ENCODE results near the gene ANKRD11.
"Not testable (repeated sequence)": the region's sequence is repeated elsewhere in the genome, so short reads cannot be mapped to it uniquely, and the experiment has no call there.

ANKRD11 gene

DNA sequence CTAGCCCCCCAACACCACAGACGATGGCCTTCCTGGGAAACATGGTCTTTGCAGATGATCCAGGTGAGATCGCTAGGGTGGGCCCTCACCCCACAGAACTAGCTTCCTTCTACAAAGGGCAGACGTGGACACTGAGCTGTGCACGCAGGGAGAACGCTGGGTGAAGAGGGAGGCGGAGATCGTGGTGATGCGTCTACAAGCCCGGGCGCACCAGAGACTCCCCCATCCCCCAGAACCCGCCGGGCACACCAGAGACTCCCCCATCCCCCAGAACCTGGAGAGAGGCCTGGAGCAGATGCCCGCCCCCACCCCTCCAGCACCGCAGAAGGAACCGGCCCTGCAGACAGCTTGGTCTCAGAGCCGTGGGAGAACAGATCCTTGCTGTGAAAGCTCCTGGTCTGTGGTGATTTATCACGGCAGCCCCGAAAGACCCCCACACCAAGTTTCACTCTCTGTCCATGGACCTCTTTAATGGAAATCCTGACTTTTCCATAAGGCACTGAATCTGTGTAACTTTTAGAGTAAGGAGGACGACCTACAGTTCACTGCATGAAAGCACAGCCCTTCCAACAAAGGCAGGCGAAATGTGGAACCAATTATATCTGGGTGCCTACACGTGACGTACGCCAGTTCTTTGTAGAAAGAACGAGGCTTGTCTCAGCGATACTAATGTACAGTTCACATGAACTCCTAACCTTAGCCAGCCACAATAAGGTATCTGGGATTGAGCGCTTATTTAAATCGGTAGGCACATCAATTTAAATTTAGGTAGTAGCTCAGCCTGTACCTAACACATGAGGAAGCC is 88.5 kb downstream of the ANKRD11 start:
- no peak for DNase-seq

DNA sequence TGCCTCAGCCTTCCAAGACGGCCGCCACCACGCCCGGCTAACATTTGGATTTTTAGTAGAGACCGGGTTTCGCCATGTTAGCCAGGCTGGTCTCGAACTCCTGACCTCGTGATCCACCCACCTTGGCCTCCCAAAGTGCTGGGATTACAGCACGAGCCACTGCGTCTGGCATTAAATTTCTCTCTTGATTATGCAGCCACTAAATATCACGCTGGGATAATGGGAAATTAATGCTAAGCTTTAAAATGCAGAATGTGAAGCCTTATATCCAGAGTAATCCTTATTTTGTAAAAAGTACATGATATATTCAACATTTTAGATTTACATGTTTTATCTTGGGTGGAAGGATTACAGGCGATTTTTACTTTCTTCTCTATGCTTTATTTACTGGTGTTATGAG is 89.2 kb downstream of the ANKRD11 start:
- DNase-seq, result no peak

DNA sequence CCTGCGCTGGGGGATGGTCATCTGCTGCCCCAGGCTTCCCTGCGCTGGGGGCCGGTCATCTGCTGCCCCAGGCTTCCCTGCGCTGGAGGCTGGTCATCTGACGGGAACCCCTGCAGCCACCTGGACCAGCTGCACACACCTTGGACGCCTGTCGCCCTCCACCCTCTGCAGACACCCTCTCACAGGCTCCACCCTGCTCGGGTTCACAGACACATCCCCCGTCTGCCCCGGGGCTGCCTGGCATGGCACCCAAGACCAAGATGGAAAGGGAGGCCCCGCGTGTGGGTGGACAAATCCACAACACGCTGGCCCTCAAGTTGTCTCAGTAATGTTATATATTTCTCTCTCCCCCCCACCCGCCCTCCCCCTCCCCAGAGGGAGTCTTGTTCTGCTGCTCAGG is 89.6 kb downstream of the ANKRD11 start:
- DNase-seq, result no peak

GRCh38 chr16:89398924-89399323 is 91.4 kb downstream of the ANKRD11 start:
- no peak for DNase-seq

- DNase-seq, result no peak
Observed at GRCh38 chr16:89397331-89397861, 93.0 kb downstream of the ANKRD11 start.

GRCh38 chr16:89396156-89396555 is 94.2 kb downstream of the ANKRD11 start:
- no peak for DNase-seq

- DNase-seq, result peak; percentile 62 to 81
Observed at GRCh38 chr16:89395150-89396142, 94.9 kb downstream of the ANKRD11 start.

- DNase-seq, result no peak
Observed at GRCh38 chr16:89393738-89394406, 96.5 kb downstream of the ANKRD11 start.

DNA sequence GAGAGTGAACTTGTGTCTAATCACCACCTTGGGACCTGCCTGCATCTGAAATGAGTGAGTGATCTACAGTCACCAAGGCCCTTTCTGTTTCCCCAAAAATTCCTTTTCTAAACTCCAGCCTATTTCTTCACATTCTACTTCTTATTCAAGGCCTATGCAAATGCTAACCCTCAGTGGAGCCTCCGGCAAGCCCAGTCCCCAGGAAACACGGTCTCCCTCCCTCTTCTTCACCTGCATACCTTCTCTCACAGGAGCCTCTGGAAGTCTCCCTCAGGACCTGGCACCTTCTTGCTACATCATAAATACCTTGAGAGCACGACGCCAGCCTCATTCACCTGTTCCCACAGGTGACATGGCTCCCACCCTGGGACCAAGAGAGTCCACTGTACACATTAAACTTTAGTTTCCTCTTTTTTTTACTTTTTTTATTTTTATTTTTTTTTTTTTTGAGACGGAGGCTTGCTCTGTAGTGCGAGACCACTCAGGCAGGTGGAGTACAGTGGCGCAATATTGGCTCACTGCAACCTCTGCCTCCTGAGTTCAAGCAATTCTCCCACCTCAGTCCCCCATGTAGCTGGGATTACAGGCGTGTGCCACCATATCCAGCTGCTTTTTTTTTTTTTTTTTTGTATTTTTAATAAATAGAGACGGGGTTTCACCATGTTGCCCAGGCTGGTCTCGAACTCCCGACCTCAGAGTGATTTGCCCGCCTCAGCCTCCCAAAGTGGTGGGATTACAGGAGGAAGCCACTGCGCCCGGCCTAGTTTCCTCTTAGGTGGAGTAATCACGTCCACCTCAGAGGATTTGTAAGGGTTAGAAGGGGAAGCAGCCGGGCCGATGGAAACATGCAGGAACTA is 97.3 kb downstream of the ANKRD11 start:
- DNase-seq, result no peak

DNA sequence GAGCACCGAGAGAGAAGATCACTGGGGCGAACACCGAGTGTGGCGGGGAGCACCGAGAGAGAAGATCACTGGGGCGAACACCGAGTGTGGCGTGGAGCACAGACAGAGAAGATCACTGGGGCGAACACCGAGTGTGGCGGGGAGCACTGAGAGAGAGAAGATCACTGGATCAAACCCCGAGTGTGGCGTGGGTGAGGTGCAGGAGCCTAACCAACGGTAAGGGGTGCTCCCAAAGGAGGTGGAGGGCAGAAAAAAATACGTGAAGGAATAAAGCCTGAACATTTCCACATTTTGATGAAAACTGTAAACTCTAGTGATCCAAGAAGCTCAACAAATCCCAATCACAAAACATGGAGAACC is 100.2 kb downstream of the ANKRD11 start:
- DNase-seq, result not testable (repeated sequence)

DNA sequence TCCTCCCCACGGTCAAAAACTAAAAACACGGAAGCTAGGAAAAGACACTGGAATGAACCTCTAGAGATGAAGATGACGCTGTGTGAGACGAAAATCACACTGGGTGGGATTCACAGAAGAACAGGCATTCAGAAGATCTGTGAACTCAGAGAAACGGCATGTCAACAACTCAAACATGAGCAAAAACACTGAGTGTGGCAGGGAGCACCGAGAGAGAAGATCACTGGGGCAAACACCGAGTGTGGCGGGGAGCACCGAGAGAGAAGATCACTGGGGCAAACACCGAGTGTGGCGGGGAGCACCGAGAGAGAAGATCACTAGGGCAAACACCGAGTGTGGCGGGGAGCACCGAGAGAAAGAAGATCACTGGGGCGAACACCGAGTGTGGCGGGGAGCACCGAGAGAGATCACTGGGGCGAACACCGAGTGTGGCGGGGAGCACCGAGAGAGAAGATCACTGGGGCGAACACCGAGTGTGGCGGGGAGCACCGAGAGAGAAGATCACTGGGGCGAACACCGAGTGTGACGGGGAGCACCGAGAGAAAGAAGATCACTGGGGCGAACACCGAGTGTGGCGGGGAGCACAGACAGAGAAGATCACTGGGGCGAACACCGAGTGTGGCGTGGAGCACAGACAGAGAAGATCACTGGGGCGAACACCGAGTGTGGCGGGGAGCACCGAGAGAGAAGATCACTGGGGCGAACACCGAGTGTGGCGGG is 100.7 kb downstream of the ANKRD11 start:
- not testable (repeated sequence) for DNase-seq

DNA sequence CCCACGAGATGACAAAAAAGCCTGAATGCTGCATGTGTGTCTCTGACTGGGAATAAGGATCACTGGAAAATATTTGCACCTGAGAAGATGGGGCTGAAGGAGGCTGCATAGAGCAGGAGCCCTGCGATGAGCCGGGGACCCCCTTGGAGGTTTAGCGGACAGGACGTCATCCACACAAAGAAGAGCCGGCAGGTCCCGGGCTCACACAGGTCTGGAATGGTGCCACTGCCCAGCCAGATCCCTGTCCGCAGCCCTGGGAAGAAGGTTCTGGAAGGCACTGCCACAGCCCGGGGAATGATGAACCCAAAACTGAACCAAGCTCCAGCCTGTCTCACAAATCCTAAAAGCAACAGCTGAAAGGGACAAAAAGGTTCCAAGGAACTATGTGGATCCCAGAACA is 101.8 kb downstream of the ANKRD11 start:
- DNase-seq, result no peak

GRCh38 chr16:89386306-89387185 is 103.8 kb downstream of the ANKRD11 start:
- no peak for DNase-seq

GRCh38 chr16:89385712-89386111 is 104.6 kb downstream of the ANKRD11 start:
- no peak for DNase-seq

- no peak for DNase-seq
Observed at GRCh38 chr16:89384282-89384681, 106.1 kb downstream of the ANKRD11 start.

DNA sequence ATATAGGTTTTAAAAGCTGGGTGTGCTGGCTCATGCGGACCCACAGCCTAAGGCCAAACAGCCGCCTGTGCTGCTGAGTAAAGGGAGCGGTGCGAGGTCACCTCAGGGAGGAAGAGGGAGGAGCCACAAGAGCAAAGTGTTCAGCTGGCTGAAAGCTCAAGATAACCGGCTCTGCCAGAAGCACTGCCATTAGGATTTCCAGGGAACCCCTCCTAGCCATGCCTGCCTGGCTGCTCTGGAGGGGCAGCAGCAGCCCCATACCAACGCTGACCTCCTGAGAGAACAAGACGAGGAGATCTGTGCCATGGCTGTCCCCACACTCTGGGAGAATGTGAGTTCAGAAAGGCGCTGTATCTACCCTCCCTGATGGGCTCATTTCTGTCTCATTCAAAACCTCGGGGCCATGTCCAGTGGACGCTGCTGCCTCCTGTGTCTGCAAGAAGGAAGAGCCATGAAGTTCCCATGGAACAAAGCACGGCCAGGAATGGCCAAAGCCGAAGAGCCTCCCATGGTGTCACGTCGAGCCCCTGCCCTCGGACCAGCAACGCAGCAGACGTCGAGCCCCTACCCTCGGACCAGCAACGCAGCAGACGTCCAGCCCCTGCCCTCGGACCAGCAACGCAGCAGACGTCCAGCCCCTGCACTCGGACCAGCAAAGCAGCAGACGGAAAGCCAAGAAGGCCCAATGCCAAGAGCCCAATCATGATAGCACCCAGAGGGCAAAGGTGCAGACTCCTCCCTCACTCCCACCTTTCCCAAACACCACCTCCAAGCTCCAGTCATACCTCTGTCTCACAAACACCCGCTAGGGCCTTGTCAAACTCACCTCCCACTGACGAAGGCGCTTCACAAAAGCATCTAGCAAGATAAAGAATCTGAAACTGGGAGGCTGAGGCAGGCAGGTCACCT is 107.0 kb downstream of the ANKRD11 start:
- no peak for DNase-seq

DNA sequence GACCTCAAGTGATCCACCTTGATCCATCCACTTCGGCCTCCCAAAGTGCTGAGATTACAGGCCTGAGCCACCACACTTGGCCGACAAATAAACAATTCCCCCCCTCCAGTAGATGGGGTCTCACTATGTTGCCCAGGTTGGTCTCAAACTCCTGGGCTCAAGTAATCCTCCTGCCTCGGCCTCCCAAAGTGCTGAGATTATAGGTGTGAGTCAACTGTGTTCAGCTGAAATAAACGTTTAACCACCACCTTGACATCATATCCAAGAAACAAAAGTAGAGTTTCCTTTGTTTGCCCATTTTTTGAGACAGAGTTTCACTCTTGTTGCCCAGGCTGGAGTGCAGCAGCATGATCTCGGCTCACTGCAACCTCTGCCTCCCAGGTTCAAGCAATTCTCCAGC is 107.8 kb downstream of the ANKRD11 start:
- not testable (repeated sequence) for DNase-seq

- DNase-seq, result no peak
Observed at GRCh38 chr16:89381788-89382187, 108.6 kb downstream of the ANKRD11 start.

DNA sequence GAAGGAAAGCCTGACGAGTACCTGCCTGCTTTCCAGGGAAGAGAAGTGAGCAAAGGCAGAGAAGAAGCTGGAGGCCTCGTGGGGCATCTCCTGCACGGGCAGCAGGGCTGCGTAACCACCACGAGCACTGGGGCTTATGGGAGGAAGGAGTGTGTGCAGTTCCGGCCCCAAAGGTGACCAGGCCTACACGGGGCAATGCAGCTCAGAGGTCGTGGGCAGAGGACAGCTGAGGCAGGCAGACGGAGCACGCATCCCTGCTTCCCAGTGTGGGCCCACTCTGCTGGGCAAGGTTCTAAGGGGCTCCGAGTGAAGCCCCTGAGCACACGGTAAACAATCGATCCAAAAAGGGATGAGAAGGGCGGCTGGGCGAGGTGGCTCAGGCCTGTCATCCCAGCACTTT is 109.7 kb downstream of the ANKRD11 start:
- no peak for DNase-seq

Measured in cerebellar nuclear complex (tissue), 1 donor.